Measurements from ENCODE around the gene RIOX2. TPM values are rescaled to one million over a fixed set of nuclear protein-coding genes. Genes with fewer than 3 reads are reported as not detected.

The RIOX2 gene
- total and polyA plus RNA-seq, 5 donors from 2014 or later: 21.8 to 32.2 (median 29.0) TPM

- Histone ChIP-seq H3K27ac (ENCODE audit: insufficient read depth, low read length, poor library complexity, severe bottlenecking) (peak overlapping the region; percentile 67), H3K4me3 (ENCODE audit: low read depth, low read length) (peak overlapping the region; percentile 78), H3K4me1 (ENCODE audit: control insufficient read depth, insufficient read depth, low read length, poor library complexity, severe bottlenecking) (peaks cover 32% of the 10 kb centered on the region), H3K27me3 (ENCODE audit: control insufficient read depth, insufficient read depth, low read length) (no peaks in the 10 kb centered on the region), H3K9me3 (ENCODE audit: control insufficient read depth in 2 of 2, low read length in 2 of 2) (no peaks in the 10 kb centered on the region), H3K36me3 (ENCODE audit: control insufficient read depth, insufficient read depth, low read length) (peaks cover 9% of the 10 kb centered on the region)
- no peak for DNase-seq
- no peak for ATAC-seq (ENCODE audit: low read depth in 2 of 2)
- Mint-ChIP-seq H3K9me3 (no peaks in the 10 kb centered on the region), H3K4me1 (peaks cover 29 to 71% (median 52%) of the 10 kb centered on the region in 4 donors), H3K27me3 (no peaks in the 10 kb centered on the region), H3K27ac (peak overlapping the region; percentile 35 to 98 (median 94)), H3K4me3 (peak overlapping the region; percentile 90 to 96 (median 94)), H3K36me3 (peaks cover 12% of the 10 kb centered on the region)
Measured at GRCh38 chr3:97970956-97971620, 1.1 kb downstream of the RIOX2 start.

DNA sequence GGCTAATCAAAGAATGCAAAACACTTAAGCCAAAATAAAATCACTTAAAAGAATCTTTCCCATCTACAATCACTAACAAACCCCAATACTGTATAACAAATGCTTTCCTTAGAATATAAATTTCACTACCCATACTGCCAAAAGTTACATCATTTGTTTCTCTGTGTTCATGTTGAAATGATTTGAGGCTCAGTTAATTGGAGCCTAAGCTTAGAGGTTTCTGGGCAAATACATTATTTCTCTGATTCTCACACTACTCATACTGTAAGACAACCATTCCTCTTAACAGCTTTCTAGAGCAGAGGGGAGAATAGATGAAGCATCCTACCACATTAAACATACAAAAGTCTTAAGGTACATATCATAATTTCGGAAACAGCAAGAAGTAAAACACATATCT lies 2.1 kb downstream of the RIOX2 start:
- no peak for DNase-seq
- peak overlapping the region; percentile 85 to 95 (median 92) for H3K4me3 Mint-ChIP-seq
- Histone ChIP-seq H3K36me3 (ENCODE audit: control insufficient read depth, insufficient read depth, low read length) (peaks cover 9% of the 10 kb centered on the region), H3K4me1 (ENCODE audit: control insufficient read depth, insufficient read depth, low read length, poor library complexity, severe bottlenecking) (peaks cover 35% of the 10 kb centered on the region), H3K27ac (ENCODE audit: insufficient read depth, low read length, poor library complexity, severe bottlenecking) (no peak overlapping the region), H3K9me3 (ENCODE audit: control insufficient read depth in 2 of 2, low read length in 2 of 2) (no peaks in the 10 kb centered on the region), H3K27me3 (ENCODE audit: control insufficient read depth, insufficient read depth, low read length) (no peaks in the 10 kb centered on the region), H3K4me3 (ENCODE audit: low read depth, low read length) (no peak overlapping the region)
- peaks cover 29 to 79% (median 57%) of the 10 kb centered on the region in 4 donors for H3K4me1 Mint-ChIP-seq
- H3K27me3 Mint-ChIP-seq: no peaks in the 10 kb centered on the region
- ATAC-seq (ENCODE audit: low read depth in 2 of 2): no peak
- no peaks in the 10 kb centered on the region for H3K9me3 Mint-ChIP-seq
- peak overlapping the region in 2 of 3 donors; percentile 9 to 98 for H3K27ac Mint-ChIP-seq
- H3K36me3 Mint-ChIP-seq: peaks cover 12% of the 10 kb centered on the region

DNA sequence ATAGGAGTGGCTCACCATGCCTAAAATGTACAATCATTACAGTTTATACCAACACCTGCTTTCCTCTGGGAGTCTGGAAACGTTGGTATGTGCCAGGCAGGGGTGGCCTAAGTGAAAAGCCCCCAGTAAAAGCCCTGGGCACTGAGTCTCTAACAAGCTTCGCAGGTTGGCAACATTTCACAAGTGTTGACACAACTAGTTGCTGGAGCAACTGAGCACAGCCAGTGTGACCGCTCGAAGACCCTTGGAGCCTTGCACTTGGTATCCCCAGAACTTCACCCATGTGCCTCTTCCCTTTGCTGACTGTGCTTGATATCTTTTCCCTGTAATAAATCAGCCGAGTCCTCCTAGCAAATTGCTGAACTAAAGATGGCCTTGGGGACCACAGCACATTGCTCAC lies 2.7 kb downstream of the RIOX2 start:
- Histone ChIP-seq H3K9me3 (ENCODE audit: control insufficient read depth in 2 of 2, low read length in 2 of 2) (no peaks in the 10 kb centered on the region), H3K36me3 (ENCODE audit: control insufficient read depth, insufficient read depth, low read length) (peaks cover 9% of the 10 kb centered on the region), H3K4me1 (ENCODE audit: control insufficient read depth, insufficient read depth, low read length, poor library complexity, severe bottlenecking) (peaks cover 35% of the 10 kb centered on the region), H3K27ac (ENCODE audit: insufficient read depth, low read length, poor library complexity, severe bottlenecking) (no peak overlapping the region), H3K27me3 (ENCODE audit: control insufficient read depth, insufficient read depth, low read length) (no peaks in the 10 kb centered on the region), H3K4me3 (ENCODE audit: low read depth, low read length) (no peak overlapping the region)
- no peaks in the 10 kb centered on the region for H3K9me3 Mint-ChIP-seq
- H3K36me3 Mint-ChIP-seq: peaks cover 16% of the 10 kb centered on the region
- H3K4me3 Mint-ChIP-seq: peak overlapping the region in 3 of 4 donors; percentile 8 to 95 (median 90)
- peak overlapping the region in 2 of 3 donors; percentile 9 to 98 for H3K27ac Mint-ChIP-seq
- no peak for ATAC-seq (ENCODE audit: low read depth in 2 of 2)
- H3K27me3 Mint-ChIP-seq: no peaks in the 10 kb centered on the region
- H3K4me1 Mint-ChIP-seq: peaks cover 33 to 81% (median 60%) of the 10 kb centered on the region in 4 donors
- no peak for DNase-seq

DNA sequence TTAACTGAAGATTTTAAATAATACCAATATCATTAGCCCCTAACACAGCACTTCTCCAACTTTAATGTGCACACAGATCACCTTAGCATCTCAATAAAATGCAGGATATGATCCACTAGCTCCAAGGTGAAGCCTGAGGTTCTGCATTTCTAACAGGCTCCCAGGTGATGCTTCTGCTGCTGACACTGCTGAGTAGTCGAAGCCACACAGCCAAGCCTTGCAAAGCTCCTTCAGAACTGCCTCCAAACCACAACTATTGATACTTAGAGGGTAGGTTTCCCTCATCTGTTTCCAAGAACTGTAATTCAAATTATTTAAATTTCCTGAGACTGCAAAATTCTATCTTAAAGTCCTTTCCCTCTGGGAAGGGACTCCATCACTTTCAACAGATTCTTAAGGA lies 3.9 kb downstream of the RIOX2 start:
- H3K27me3 Mint-ChIP-seq: no peaks in the 10 kb centered on the region
- Histone ChIP-seq H3K4me3 (ENCODE audit: low read depth, low read length) (no peak overlapping the region), H3K9me3 (ENCODE audit: control insufficient read depth in 2 of 2, low read length in 2 of 2) (no peaks in the 10 kb centered on the region), H3K36me3 (ENCODE audit: control insufficient read depth, insufficient read depth, low read length) (peaks cover 13% of the 10 kb centered on the region), H3K27me3 (ENCODE audit: control insufficient read depth, insufficient read depth, low read length) (no peaks in the 10 kb centered on the region), H3K27ac (ENCODE audit: insufficient read depth, low read length, poor library complexity, severe bottlenecking) (no peak overlapping the region), H3K4me1 (ENCODE audit: control insufficient read depth, insufficient read depth, low read length, poor library complexity, severe bottlenecking) (peaks cover 35% of the 10 kb centered on the region)
- H3K4me3 Mint-ChIP-seq: peak overlapping the region in 1 of 4 donors; percentile 4
- no peaks in the 10 kb centered on the region for H3K9me3 Mint-ChIP-seq
- H3K27ac Mint-ChIP-seq: no peak overlapping the region
- peak in 1 of 3 donors; percentile 52 for DNase-seq
- H3K4me1 Mint-ChIP-seq: peaks cover 37 to 89% (median 68%) of the 10 kb centered on the region in 4 donors
- H3K36me3 Mint-ChIP-seq: peaks cover 24% of the 10 kb centered on the region
- ATAC-seq (ENCODE audit: low read depth in 2 of 2): no peak

DNA sequence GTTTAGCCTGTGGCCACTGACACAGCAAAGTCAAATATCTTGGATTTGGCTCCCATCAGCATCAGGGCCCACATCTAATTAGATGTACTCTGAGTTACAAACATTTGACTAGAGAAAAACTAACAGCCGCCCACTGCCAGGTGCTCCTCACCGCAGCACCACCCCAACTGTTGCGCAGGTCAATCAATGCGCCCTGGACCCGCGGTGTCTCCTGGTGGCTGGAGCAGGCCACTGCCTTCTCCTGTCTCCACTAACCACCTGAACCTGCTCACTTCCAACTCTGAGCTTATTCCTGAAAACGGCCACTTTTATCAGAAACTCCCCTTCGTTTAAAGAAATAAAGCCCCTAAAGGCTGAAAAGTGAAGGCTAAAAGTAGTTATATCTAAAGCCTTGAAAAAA lies 4.3 kb downstream of the RIOX2 start:
- Mint-ChIP-seq H3K4me3 (no peak overlapping the region), H3K27ac (no peak overlapping the region), H3K36me3 (peaks cover 24% of the 10 kb centered on the region), H3K27me3 (no peaks in the 10 kb centered on the region), H3K9me3 (no peaks in the 10 kb centered on the region), H3K4me1 (peaks cover 39 to 86% (median 69%) of the 10 kb centered on the region in 4 donors)
- peaks cover 13% of the 10 kb centered on the region for H3K36me3 ChIP-seq (ENCODE audit: control insufficient read depth, insufficient read depth, low read length)
- ATAC-seq (ENCODE audit: low read depth in 2 of 2) (no peak), DNase-seq (no peak)
- H3K4me3 ChIP-seq (ENCODE audit: low read depth, low read length): no peak overlapping the region
- no peak overlapping the region for H3K27ac ChIP-seq (ENCODE audit: insufficient read depth, low read length, poor library complexity, severe bottlenecking)
- no peaks in the 10 kb centered on the region for H3K9me3 ChIP-seq (ENCODE audit: control insufficient read depth in 2 of 2, low read length in 2 of 2)
- peaks cover 35% of the 10 kb centered on the region for H3K4me1 ChIP-seq (ENCODE audit: control insufficient read depth, insufficient read depth, low read length, poor library complexity, severe bottlenecking)
- no peaks in the 10 kb centered on the region for H3K27me3 ChIP-seq (ENCODE audit: control insufficient read depth, insufficient read depth, low read length)

DNA sequence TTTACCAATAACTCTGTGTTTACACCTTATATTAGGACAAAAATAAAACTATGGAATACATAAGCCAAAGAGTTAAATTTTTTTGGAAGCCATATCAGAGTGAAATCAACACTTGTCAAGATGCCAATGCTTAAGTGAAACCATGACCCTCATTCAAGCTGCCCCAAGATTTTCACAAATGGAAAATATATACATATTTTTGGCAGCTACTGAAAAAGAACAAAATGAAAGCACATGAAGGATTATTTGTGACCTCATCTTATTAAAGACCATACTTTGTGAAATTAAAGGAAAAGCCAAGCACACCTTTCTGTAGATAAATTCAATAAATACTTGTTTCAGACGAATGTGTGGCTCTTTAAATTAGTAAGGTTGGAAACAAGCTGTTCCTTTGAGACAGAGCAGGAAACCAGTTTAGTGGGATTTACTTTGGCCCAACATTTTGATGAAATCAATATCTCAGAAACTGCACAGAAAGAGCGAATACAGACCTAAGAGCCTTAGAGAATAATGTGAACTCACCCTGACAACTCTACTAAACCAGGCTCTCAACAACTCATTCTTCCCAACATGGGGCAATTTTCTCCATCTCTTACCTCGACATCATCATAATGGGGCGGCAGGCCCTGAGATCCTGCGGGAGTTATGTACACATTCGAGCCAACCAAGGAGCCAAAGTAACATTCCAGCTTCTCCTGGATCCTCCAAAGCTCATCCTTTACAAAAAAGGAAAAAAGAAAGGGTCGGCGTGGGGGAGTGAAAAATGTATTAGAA lies 11.1 kb downstream of the RIOX2 start:
- Mint-ChIP-seq H3K27me3 (no peaks in the 10 kb centered on the region), H3K27ac (peak overlapping the region in 1 of 3 donors; percentile 4), H3K9me3 (no peaks in the 10 kb centered on the region), H3K36me3 (peaks cover 34% of the 10 kb centered on the region), H3K4me3 (no peak overlapping the region), H3K4me1 (peaks cover 16 to 54% (median 39%) of the 10 kb centered on the region in 4 donors)
- Histone ChIP-seq H3K36me3 (ENCODE audit: control insufficient read depth, insufficient read depth, low read length) (peaks cover 52% of the 10 kb centered on the region), H3K27me3 (ENCODE audit: control insufficient read depth, insufficient read depth, low read length) (no peaks in the 10 kb centered on the region), H3K4me1 (ENCODE audit: control insufficient read depth, insufficient read depth, low read length, poor library complexity, severe bottlenecking) (peaks cover 3% of the 10 kb centered on the region), H3K9me3 (ENCODE audit: control insufficient read depth in 2 of 2, low read length in 2 of 2) (no peaks in the 10 kb centered on the region), H3K4me3 (ENCODE audit: low read depth, low read length) (no peak overlapping the region), H3K27ac (ENCODE audit: insufficient read depth, low read length, poor library complexity, severe bottlenecking) (no peak overlapping the region)
- ATAC-seq (ENCODE audit: low read depth in 2 of 2) (no peak), DNase-seq (no peak)

DNA sequence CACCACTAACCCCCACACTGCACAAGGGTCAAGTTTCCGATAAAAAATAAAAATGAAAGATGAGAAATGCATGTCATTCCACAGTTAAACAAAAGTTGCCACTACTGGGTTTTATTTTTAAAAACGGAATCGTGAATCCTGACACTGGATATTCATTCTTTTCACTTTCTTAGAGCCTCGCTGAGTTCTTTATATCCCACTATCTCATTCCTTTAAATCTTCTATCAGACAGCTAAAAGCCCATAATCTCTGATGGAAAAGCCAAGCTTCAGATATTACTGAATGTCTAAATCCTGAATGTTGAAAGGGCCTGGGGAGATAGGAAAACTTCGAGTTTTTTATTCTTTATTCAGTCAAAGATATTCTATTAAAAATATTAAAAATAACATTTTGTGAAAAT lies 11.7 kb downstream of the RIOX2 start:
- peaks cover 55% of the 10 kb centered on the region for H3K36me3 ChIP-seq (ENCODE audit: control insufficient read depth, insufficient read depth, low read length)
- no peaks in the 10 kb centered on the region for H3K27me3 ChIP-seq (ENCODE audit: control insufficient read depth, insufficient read depth, low read length)
- no peak for ATAC-seq (ENCODE audit: low read depth in 2 of 2)
- no peak for DNase-seq
- peaks cover 3% of the 10 kb centered on the region for H3K4me1 ChIP-seq (ENCODE audit: control insufficient read depth, insufficient read depth, low read length, poor library complexity, severe bottlenecking)
- Mint-ChIP-seq H3K9me3 (no peaks in the 10 kb centered on the region), H3K27ac (no peak overlapping the region), H3K4me3 (no peak overlapping the region), H3K4me1 (peaks cover 16 to 54% (median 34%) of the 10 kb centered on the region in 4 donors), H3K27me3 (no peaks in the 10 kb centered on the region), H3K36me3 (peaks cover 36% of the 10 kb centered on the region)
- H3K4me3 ChIP-seq (ENCODE audit: low read depth, low read length): no peak overlapping the region
- H3K9me3 ChIP-seq (ENCODE audit: control insufficient read depth in 2 of 2, low read length in 2 of 2): no peaks in the 10 kb centered on the region
- no peak overlapping the region for H3K27ac ChIP-seq (ENCODE audit: insufficient read depth, low read length, poor library complexity, severe bottlenecking)
